Left lung (tissue), 10 donors: ENCODE results near the gene DNM3. TPM values are rescaled to one million over a fixed set of nuclear protein-coding genes. Genes with fewer than 3 reads are reported as not detected.

Experiments used
- ATAC-seq: fragments of 200-7000 bp; cut with Tn5 transposase; one replicate; pipeline ENCODE4 v1.9.1; 2020; ENCODE audit warnings: moderate library complexity
- DNase-seq, 4 donors: peaks; one replicate each; pipeline ENCODE4 v3.0.0-alpha.2; 2013 to 2020
- H3K27ac ChIP-seq, 2 donors: fragments of 200-600 bp; sonication (generic) in 1 of 2; one replicate each; pipeline versions ENCODE4 v1.5.0 to v1.8.0; 2020 to 2021
- H3K27me3 ChIP-seq, 2 donors: fragments of 200-600 bp; sonication (generic) in 1 of 2; one replicate each; pipeline versions ENCODE4 v1.5.0 to v1.8.0; 2020 to 2021
- H3K36me3 ChIP-seq, 2 donors: fragments of 200-600 bp; sonication (generic) in 1 of 2; one replicate each; pipeline versions ENCODE4 v1.5.0 to v1.8.0; 2020 to 2021
- H3K4me1 ChIP-seq, 2 donors: fragments of 200-600 bp; one replicate each; pipeline ENCODE4 v1.8.0; 2021
- H3K4me3 ChIP-seq, 2 donors: fragments of 200-600 bp; sonication (generic) in 1 of 2; one replicate each; pipeline versions ENCODE4 v1.5.0 to v1.8.0; 2020 to 2021; ENCODE audit warnings: mild to moderate bottlenecking in 1 of 2
- H3K9me3 ChIP-seq, 2 donors: fragments of 200-600 bp; sonication (generic) in 1 of 2; one replicate each; pipeline versions ENCODE4 v1.5.0 to v1.8.0; 2020 to 2021
- intact Hi-C, 2 donors: fragments of 100-400 bp; cut with DNase I; formaldehyde crosslinking; loops; one replicate each; pipeline versions ENCODE4 v1.11.2 to v1.14.2; 2022
- microRNA-seq, 2 donors: library from miRNA; unstranded; fragments of <30 nt; microRNA quantifications; one replicate each; pipeline ENCODE4, GENCODE V29; 2019
- polyA plus RNA-seq, 6 donors: library from polyadenylated mRNA; unstranded; fragments of 120-200 nt; gene quantifications; one replicate each; pipeline ENCODE4 v1.2.1, GENCODE V29; 2013; ENCODE audit not compliant: insufficient read length in 6 of 6
- total RNA-seq, 2 donors: library from RNA; stranded (reverse); fragmentation: NEBNext Ultra II Directional; extraction: Animal tissue kit (Norgen Biotek cat#: 25700); gene quantifications; one replicate each; pipeline ENCODE4 v1.2.1, GENCODE V29; 2021
- TF ChIP-seq, protein P1 (sequence below), 2 donors: fragments of 200-600 bp; sonication (generic) in 1 of 2; IDR thresholded peaks; one replicate each; pipeline versions ENCODE4 v1.5.0 to v1.8.0; 2021; ENCODE audit warnings: antibody characterized with exemption in 2 of 2
- donor health status: DM: no; HTN: yes; CAD: no.
- donor health status: DM: no; HTN: no; CAD: no.

The DNM3 gene
- total and polyA plus RNA-seq, 8 donors, result 5.2 to 7.7 (median 6.3) TPM

DNA sequence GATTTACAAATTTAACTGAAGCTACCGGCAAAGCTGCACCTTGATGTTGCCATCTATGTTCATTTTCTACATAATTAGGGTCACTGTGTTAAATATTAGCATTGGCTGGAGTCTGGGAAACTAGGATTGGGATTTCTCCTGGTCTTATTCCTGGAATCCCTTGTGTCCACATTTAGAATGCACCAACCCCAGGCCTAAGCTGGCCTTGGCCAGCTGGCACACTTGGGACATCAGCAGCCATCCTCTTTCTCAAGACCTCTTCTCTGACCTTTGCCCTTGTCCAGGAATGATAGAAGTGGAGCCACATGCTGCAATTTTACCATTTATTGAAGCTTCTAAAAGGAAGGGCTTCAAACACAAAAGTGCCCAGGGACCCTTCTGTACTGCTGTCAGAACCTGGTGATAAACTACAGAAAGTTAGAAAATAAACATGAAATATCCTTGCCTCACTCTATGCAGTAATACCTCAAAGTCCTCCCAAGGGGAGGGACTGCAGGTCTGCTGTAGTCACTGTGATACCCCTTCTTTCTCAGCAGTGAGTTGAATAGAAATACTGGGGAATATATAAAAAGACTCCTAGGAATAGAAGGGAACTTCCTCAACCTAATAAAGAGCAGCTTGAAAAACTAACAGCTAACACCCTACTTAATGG is 616.3 kb downstream of the DNM3 start:
- Histone ChIP-seq H3K36me3 (no peaks in the 10 kb centered on the region), H3K27ac (no peak overlapping the region), H3K27me3 (no peaks in the 10 kb centered on the region), H3K4me3 (no peak overlapping the region), H3K9me3 (no peaks in the 10 kb centered on the region), H3K4me1 (no peaks in the 10 kb centered on the region)
- ATAC-seq (no peak), DNase-seq (no peak)
- TF ChIP-seq, protein P1, sequence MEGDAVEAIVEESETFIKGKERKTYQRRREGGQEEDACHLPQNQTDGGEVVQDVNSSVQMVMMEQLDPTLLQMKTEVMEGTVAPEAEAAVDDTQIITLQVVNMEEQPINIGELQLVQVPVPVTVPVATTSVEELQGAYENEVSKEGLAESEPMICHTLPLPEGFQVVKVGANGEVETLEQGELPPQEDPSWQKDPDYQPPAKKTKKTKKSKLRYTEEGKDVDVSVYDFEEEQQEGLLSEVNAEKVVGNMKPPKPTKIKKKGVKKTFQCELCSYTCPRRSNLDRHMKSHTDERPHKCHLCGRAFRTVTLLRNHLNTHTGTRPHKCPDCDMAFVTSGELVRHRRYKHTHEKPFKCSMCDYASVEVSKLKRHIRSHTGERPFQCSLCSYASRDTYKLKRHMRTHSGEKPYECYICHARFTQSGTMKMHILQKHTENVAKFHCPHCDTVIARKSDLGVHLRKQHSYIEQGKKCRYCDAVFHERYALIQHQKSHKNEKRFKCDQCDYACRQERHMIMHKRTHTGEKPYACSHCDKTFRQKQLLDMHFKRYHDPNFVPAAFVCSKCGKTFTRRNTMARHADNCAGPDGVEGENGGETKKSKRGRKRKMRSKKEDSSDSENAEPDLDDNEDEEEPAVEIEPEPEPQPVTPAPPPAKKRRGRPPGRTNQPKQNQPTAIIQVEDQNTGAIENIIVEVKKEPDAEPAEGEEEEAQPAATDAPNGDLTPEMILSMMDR (IDR thresholded peaks at IDR 0.05), result no peak
- intact Hi-C loops, result loop anchor here in 1 of 2 donors (10.0 kb wide), 1 partner anchor 257 kb away; no protein-coding TSS in a partner anchor

DNA sequence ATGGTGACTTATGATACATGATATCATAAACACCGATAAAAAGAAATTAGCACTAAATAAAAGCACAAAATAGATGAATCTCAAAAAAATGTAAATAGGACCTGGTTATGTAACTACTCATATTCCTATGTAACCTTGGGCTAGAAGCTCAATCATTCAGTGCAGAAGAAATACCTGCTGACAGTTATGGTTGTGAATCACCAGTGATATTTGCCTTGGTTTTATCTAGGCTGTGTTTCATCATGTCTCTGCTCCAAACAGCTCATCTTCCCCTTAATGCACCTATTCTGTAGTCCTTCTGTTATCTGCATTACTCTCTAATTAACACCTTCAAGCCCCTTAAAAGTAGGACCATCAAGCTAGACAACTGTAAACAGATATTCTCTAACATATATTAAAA is 618.9 kb downstream of the DNM3 start:
- TF ChIP-seq, protein P1 (IDR thresholded peaks at IDR 0.05), result no peak

DNA sequence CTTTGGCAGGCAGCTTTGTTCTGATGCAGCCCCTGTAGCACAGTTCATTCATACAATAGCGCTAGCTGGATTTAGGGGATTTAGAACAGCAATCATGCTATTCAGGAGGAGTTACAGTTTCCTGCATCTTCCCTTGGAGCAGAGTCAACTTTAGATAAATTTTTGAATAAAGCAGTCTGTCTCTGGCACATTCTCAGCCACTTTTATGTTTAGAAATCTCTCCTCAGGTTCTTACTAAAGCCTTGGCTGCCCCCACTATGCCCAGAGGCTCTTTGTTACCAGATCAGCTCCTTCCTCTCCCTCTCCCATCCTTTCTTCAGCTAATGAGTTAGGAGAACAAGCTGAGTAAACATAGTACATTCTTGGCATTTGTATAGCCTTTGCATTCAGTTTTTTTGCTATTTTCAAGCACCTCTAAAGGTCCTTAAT is 619.6 kb downstream of the DNM3 start:
- Histone ChIP-seq H3K4me1 (no peaks in the 10 kb centered on the region), H3K27ac (no peak overlapping the region), H3K27me3 (no peaks in the 10 kb centered on the region), H3K9me3 (no peaks in the 10 kb centered on the region), H3K4me3 (no peak overlapping the region), H3K36me3 (no peaks in the 10 kb centered on the region)
- ATAC-seq (peak; percentile 94), DNase-seq (no peak)
- intact Hi-C loops, result no loop called here
- TF ChIP-seq, protein P1 (IDR thresholded peaks at IDR 0.05), result no peak

More for the DNA sequence above, 618.9 kb downstream of the DNM3 start:
- Histone ChIP-seq H3K4me3 (no peak overlapping the region), H3K36me3 (no peaks in the 10 kb centered on the region), H3K27ac (no peak overlapping the region), H3K27me3 (no peaks in the 10 kb centered on the region), H3K4me1 (no peaks in the 10 kb centered on the region), H3K9me3 (no peaks in the 10 kb centered on the region)
- no peak for ATAC-seq
- DNase-seq, result no peak
- intact Hi-C loops, result no loop called here

Small RNAs within 50 kb of the gene (microRNA-seq; reads per million reads assigned to microRNA genes)
- 30.7 to 37.9 reads per million in 2 donors for gene MIR199A2
- 0 reads per million in 2 donors for gene MIR3120

Other genes starting within 250 kb of the DNM3 start
- gene MYOCOS, start 219.3 kb upstream of the DNM3 start, total RNA-seq, result not detected
- gene MYOCOS, start 219.3 kb upstream of the DNM3 start, polyA plus RNA-seq, result under 1 TPM; 0.13 to 0.31 (median 0.18) TPM
- gene MYOC, start 188.8 kb upstream of the DNM3 start, total RNA-seq, result under 1 TPM in 1 of 2 donors, not detected in 1; 0.58 TPM
- 1 to 10 TPM; 2.8 to 7.8 (median 5.4) TPM for gene MYOC, start 188.8 kb upstream of the DNM3 start, polyA plus RNA-seq
- gene VAMP4, start 99.4 kb upstream of the DNM3 start, total RNA-seq, result 10 to 100 TPM; 14.7 to 18.8 TPM
- 10 to 100 TPM; 17.0 to 19.4 (median 18.6) TPM for gene VAMP4, start 99.4 kb upstream of the DNM3 start, polyA plus RNA-seq
- 10 to 100 TPM; 25.1 to 28.2 TPM for gene METTL13, start 59.8 kb upstream of the DNM3 start, total RNA-seq
- 10 to 100 TPM; 30.4 to 39.5 (median 36.8) TPM for gene METTL13, start 59.8 kb upstream of the DNM3 start, polyA plus RNA-seq